ENCODE data around the gene KLHL29. TPM values are rescaled to one million over a fixed set of nuclear protein-coding genes. Genes with fewer than 3 reads are reported as not detected.

Gene KLHL29
- total and polyA plus RNA-seq, 10 of the 15 experiments (the other 5 are each of a cell fraction or from before 2014, with no cell fraction given): 1.4 to 19.5 (median 6.1) TPM

GRCh38 chr2:23487735-23488492, 102.9 kb downstream of the KLHL29 start:
- no peak for FAIRE-seq
- Histone ChIP-seq H3K4me2 (ENCODE audit: control insufficient read depth, insufficient read depth) (no peak overlapping the region), H3K36me3 (ENCODE audit: control insufficient read depth in 2 of 2, insufficient read depth in 2 of 2, low read length in 1 of 2) (peaks cover 0 to 7% of the 10 kb centered on the region in 2 experiments; a peak in 2 of 4 replicates), H3K4me3 (no peak overlapping the region), H3K4me1 (ENCODE audit: control insufficient read depth, insufficient read depth, low read length) (peaks cover 12% of the 10 kb centered on the region), H3K27me3 (replicated peaks in 1 of 2; ENCODE audit: control insufficient read depth in 2 of 2, insufficient read depth in 2 of 2, low read length in 1 of 2) (no peaks in the 10 kb centered on the region), H3K27ac (ENCODE audit: control insufficient read depth, insufficient read depth) (no peak overlapping the region), H4K20me1 (ENCODE audit: control insufficient read depth, insufficient read depth) (no peaks in the 10 kb centered on the region; the same call in 1 of the 2 replicates), H3K9ac (ENCODE audit: control insufficient read depth, insufficient read depth, low read length) (no peak overlapping the region), H2AFZ (ENCODE audit: control insufficient read depth, low read depth, low read length) (no peak overlapping the region), H3K79me2 (ENCODE audit: control insufficient read depth, insufficient read depth, low read length) (no peaks in the 10 kb centered on the region), H3K9me3 (replicated peaks; ENCODE audit: control insufficient read depth, insufficient read depth, low read length) (no peaks in the 10 kb centered on the region)
- BruUV-seq (replicated peaks): no TSS peak
- intact Hi-C loops (cut with micrococcal nuclease; ENCODE audit: unreplicated experiment) (no loop called here), in situ Hi-C loops (cut with MboI) (no loop called here)
- 44% methylated on average over 14 of the region's 14 CpGs for WGBS (ENCODE audit: insufficient coverage, insufficient replicate concordance, low lambda C conversion rate, missing lambda C conversion rate)
- no peak for DNase-seq (ENCODE audit: low read depth, low spot score)
- ChIA-PET SMC1A (ENCODE audit: uncharacterized antibody, unreplicated experiment) (interaction anchor here (0.7 kb wide), 1 partner anchor 183 kb away, joined by 3 read pairs; no protein-coding TSS in a partner anchor), RAD21 (ENCODE audit: unreplicated experiment) (interaction anchor here (1.1 kb wide), 1 partner anchor 88 kb away, joined by 3 read pairs; no protein-coding TSS in a partner anchor), POLR2A (no interaction called here), CTCF (interaction anchor here (0.6 kb wide), 1 partner anchor 9 kb away, joined by 3 read pairs; no protein-coding TSS in a partner anchor)
- ATAC-seq: peak; percentile 72
- peak; percentile 91 for TF ChIP-seq RUNX3 (IDR thresholded peaks at IDR 0.05; ENCODE audit: low read length)
- no peak for TF ChIP-seq TARDBP (IDR thresholded peaks at IDR 0.05; ENCODE audit: borderline replicate concordance)
- no peak for TF ChIP-seq MEF2B (IDR thresholded peaks at IDR 0.05; ENCODE audit: partially characterized antibody, poor library complexity, severe bottlenecking)
- no peak for TF ChIP-seq SIN3A (IDR thresholded peaks at IDR 0.05; ENCODE audit: low read depth, low read length)
- TF ChIP-seq LARP7 (IDR thresholded peaks at IDR 0.05): no peak
- TF ChIP-seq NFIC (IDR thresholded peaks at IDR 0.05; ENCODE audit: low read depth, low read length): no peak
- TF ChIP-seq CHD1 (IDR thresholded peaks at IDR 0.05; ENCODE audit: low read depth, low read length): no peak
- TF ChIP-seq, protein P1, sequence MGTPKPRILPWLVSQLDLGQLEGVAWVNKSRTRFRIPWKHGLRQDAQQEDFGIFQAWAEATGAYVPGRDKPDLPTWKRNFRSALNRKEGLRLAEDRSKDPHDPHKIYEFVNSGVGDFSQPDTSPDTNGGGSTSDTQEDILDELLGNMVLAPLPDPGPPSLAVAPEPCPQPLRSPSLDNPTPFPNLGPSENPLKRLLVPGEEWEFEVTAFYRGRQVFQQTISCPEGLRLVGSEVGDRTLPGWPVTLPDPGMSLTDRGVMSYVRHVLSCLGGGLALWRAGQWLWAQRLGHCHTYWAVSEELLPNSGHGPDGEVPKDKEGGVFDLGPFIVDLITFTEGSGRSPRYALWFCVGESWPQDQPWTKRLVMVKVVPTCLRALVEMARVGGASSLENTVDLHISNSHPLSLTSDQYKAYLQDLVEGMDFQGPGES (IDR thresholded peaks at IDR 0.05): no peak
- TF ChIP-seq SMAD5 (IDR thresholded peaks at IDR 0.05; ENCODE audit: low read depth): no peak
- TF ChIP-seq SREBF1 (IDR thresholded peaks at IDR 0.05; ENCODE audit: low read length): no peak
- TF ChIP-seq NR2C1 (IDR thresholded peaks at IDR 0.05): no peak
- no peak for TF ChIP-seq MTA2 (IDR thresholded peaks at IDR 0.05; ENCODE audit: low read depth)
- no peak for TF ChIP-seq RAD21 (IDR thresholded peaks at IDR 0.05; ENCODE audit: insufficient read depth, low read depth, low read length)
- TF ChIP-seq YY1 (IDR thresholded peaks at IDR 0.05; ENCODE audit: low read depth, low read length): no peak
- TF ChIP-seq, protein P2, sequence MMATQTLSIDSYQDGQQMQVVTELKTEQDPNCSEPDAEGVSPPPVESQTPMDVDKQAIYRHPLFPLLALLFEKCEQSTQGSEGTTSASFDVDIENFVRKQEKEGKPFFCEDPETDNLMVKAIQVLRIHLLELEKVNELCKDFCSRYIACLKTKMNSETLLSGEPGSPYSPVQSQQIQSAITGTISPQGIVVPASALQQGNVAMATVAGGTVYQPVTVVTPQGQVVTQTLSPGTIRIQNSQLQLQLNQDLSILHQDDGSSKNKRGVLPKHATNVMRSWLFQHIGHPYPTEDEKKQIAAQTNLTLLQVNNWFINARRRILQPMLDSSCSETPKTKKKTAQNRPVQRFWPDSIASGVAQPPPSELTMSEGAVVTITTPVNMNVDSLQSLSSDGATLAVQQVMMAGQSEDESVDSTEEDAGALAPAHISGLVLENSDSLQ (IDR thresholded peaks at IDR 0.05): no peak
- no peak for TF ChIP-seq EZH2 (IDR thresholded peaks at IDR 0.05; ENCODE audit: borderline replicate concordance, control insufficient read depth, low read depth, low read length)
- TF ChIP-seq CEBPZ (IDR thresholded peaks at IDR 0.05; ENCODE audit: low read depth, low read length): no peak
- TF ChIP-seq USF1 (IDR thresholded peaks at IDR 0.05; ENCODE audit: borderline replicate concordance, extremely low read length, insufficient read depth, low read depth, low read length): no peak
